Head of caudate nucleus (tissue), 42 donors: ENCODE measurements around the gene ADCY5.

Experiments used
- DNase-seq, 42 donors: peaks; one replicate each; pipeline versions ENCODE4 v3.0.0 to v3.0.0-alpha.2; 2020 to 2021; ENCODE audit warnings: mixed read lengths in 7 of 42
- intact Hi-C: fragments of 100-400 bp; cut with DNase I; formaldehyde crosslinking; loops from one replicate; pipeline ENCODE4 v1.15.0; 2022

Gene ADCY5

DNA sequence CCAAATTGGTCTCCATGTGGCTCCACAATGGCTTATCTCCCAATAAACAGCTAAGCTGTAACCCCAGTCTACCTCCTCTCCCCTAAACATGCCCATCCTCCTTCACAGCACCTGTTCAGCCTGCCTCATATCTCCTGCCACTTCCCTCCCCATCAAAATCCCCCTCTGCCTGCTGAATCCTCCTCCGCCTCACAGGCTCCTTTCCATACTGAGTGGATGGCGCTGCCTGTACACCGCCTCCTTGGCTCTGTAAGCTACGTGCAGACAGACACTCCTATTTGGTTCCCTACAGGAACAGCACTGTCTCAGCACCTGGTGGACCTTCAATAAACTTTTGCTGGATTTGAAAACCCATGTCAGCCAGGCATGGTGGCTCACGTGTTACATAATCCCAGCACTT, 53.7 kb downstream of the ADCY5 start:
- peak in 33 of 42 donors; percentile 44 to 92 (median 67) for DNase-seq
- intact Hi-C loops, result no loop called here

GRCh38 chr3:123394391-123395020, 54.4 kb downstream of the ADCY5 start:
- intact Hi-C loops, result no loop called here
- DNase-seq, result no peak

GRCh38 chr3:123392871-123393620, 55.8 kb downstream of the ADCY5 start:
- no peak for DNase-seq
- intact Hi-C loops, result no loop called here

DNA sequence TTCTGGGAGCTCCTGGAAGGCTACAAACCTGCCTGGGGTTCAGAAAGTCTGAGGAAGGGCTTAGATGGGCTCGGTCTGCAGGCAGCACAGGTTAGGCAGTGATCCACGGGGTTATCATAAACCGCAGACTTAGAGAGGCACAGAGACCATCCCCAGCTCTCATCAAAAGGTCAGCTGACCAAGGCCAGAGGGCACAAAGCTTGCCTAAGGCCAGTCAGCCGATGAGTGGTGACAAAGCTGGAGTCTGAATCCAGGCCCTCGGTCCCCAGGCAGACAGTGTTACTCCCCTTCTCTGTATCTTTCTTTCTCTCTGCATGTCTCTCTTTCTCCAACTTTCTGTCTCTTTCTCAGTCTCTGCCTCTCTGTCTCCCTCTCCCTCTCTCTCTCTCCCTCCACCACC, 56.5 kb downstream of the ADCY5 start:
- DNase-seq, result no peak
- intact Hi-C loops, result no loop called here

DNA sequence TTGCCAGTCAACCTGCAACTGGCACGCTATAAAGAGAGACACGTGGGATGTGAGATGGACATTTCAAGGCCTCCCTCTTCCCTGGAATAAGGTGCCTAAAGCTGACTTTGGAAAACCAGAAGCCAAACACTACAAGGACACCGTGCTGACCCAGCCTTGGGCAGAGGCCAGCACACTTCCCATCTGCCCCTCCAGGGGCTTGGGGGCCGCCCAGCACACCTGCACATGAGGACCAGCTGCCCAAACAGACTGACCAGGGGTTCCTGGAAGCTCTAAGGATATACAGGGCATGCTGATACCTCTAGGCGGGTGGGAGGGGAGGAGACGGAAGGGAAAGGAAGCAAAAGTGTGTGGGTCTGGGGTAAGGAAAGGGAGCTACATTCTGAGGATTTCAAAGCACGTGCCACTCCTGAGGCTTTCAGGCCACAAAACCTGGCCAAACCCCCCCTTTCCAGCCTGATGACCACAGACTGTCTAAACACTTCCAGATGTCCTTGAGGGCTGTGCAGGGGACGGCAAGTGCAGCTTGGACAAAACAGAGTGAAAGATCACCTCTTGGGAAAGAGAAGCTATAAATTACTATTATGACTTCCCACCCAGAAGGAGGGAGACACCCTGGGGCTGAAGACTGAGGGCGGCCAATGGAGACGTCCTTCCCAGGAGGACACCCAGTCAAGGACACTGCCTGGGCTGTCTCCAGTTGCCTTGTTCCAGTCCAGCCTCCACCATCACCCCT, 57.9 kb downstream of the ADCY5 start:
- DNase-seq, result no peak
- intact Hi-C loops, result no loop called here

GRCh38 chr3:123389628-123389918, 59.3 kb downstream of the ADCY5 start:
- intact Hi-C loops, result no loop called here
- no peak for DNase-seq

GRCh38 chr3:123388811-123389627, 59.9 kb downstream of the ADCY5 start:
- intact Hi-C loops, result no loop called here
- no peak for DNase-seq

DNA sequence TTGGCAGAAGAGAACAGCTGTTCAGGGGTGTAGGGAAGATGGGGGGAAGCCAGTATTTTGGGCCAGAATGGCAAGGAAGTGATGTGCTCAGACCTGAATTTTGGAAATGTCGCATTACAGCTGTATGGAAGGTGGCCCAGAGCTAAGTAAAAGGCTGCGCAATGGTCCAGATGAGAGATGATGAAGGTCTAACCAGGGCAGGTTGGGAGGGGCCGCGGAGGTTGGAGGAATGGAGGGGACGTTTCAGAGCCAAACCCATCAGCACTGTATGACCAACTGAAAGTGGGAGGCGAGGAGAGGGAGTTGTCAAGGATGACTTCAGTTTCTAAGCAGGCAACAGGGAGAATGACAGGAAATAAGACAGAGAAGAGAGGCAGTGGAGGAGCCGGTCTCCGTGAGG, 60.8 kb downstream of the ADCY5 start:
- DNase-seq, result no peak
- intact Hi-C loops, result no loop called here

DNA sequence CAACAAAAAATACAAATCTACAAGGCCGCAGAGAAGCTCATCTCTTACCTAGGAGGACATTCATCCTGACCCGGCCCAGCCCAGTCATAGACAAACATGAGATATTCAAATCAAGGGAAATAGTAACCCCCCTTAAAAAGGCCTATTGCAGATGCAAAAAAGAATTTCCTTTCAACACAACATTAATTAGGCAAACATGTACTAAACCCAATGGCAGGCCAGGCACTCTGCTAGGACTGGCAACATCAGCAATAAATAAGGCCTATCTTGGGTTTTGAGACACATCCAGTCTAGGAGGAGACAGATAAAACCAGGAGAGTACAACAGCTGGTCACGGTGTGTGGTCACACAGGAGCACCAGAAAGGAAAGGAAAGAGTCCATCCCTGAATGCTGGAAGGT, 61.4 kb downstream of the ADCY5 start:
- no peak for DNase-seq
- intact Hi-C loops, result no loop called here

DNA sequence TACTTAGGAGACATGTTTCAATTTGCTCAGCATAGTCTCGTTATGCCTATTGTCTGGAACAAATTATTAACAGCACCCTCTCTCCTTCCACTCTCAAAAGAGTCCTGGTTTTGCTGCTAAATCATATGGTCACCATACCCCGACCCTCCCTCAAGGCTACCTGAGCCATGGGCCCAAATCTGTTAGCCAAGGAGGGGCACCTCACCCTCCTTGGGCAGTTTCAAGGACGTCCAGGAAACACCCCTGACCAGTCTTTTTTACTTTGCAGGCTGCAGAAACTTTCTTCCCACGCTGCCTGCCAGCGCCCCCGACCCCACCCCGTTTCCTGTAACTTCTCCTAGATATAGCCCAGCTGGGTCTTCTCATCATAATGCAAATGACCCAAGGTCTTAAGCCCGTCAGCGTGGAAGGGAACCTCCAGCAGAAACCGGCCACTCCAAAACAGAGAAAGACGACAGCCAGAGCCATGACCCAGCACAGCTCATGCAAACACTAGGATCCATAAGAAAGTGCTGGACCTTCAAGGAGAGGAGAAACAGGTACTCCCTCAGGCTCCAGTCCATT, 62.3 kb downstream of the ADCY5 start:
- intact Hi-C loops, result no loop called here
- peak in 1 of 42 donors; percentile 3 for DNase-seq

DNA sequence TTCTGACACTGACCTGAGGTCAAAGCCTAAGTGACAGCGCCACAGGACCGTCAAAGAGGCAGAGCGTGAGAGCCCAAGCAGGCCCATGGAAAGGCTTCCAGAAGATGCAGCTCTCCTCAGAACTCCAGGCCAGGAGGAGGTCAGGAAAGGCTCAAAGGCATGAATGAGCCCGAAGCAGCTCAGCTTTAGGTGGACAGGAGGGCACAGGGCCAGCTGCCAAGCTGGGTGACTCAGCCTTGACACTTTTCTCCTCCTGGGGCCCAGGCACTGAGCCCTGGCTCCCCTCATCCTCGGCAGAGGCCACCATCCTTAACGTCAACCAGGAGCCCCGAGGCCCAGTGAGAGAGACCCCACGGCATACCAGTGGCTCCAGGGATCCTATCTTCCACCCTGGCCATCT, 62.9 kb downstream of the ADCY5 start:
- no peak for DNase-seq
- intact Hi-C loops, result no loop called here

DNA sequence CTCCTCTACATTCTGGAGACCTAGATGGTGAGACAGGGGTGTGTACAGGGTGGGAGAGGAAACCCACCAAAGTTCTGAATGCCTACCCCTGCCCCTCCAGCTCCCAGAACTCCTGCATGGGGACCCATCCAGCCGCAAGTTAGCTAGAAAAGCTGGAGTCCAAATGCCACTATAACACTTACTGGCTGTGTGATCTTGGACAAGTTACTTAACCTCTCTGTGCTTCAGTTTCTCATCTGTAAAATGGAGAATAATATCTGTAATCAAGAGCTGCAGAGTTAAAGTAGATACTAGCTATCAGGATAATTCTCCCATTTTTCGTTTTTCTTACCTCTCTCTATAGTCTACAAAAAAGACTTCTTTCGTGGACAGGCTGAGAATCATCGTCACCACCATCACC, 63.4 kb downstream of the ADCY5 start:
- intact Hi-C loops, result no loop called here
- DNase-seq, result no peak

GRCh38 chr3:123385001-123385401, 63.9 kb downstream of the ADCY5 start:
- intact Hi-C loops, result no loop called here
- no peak for DNase-seq

DNA sequence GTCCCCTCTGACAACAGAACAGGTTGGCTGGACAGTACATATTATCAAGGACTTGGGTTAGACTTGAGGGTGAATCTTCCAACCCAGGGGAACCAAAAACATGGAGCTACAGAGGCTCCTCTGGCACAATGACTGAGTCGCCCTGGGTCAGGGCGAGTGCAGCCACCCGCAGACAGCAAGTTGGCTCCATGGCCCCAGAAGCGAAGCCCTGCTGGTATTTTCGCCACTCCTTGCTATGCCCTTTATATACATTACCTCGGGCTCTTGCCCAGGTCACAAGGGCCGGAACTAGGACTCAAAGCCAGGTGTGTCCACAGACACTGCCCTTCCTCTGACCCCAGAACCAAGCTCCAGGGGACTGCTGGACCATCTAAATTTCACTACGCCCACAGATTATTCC, 64.6 kb downstream of the ADCY5 start:
- DNase-seq, result no peak
- intact Hi-C loops, result no loop called here

DNA sequence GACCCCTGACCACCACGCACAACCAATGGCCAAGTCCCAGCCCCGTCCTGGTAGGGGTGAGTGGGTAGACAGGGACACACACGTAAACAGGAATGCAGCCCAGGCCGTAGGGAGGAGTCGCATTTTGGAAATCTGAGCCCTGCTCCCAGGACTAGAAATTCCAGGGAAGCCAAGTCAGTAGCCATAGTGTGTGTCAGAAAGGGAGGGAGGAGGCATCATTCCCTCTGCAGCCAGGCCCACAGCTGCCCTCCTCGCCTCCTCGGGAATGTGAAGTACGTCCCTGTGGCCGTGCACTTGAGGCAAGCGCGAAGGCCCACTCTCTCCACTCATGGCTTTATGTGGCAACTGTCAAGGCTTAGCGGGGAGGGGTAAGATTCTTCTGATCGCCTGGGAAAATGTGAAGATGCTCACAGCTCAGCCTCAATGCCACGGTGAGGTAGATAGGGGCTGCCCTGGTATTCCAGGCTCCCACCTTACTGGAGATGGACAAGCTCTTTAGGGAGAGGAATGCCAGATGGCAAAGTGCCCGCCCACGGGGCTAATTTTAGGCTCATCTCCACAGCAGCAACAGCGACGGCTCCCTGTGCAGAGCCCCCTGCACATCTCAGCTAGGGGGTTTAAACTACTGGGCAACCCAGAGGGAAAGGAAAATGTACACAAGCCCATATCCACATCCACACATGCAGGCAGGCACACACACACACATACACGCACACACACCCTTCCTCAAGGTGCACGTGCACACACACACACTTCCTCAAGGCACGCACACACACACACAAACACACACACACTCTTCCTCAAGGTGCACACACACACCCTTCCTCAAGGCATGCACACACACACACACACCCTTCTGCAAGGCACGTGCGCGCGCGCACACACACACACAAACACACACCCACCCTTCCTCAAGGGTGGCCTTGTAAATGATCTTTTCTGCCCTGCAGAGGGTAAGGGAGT, 65.5 kb downstream of the ADCY5 start:
- intact Hi-C loops, result no loop called here
- DNase-seq, result peak in 8 of 42 donors; percentile 28 to 56 (median 45)

- intact Hi-C loops, result no loop called here
- DNase-seq, result peak in 8 of 42 donors; percentile 3 to 27 (median 22)
These were observed 68.6 kb downstream of the ADCY5 start for GRCh38 chr3:123380261-123380660.

DNA sequence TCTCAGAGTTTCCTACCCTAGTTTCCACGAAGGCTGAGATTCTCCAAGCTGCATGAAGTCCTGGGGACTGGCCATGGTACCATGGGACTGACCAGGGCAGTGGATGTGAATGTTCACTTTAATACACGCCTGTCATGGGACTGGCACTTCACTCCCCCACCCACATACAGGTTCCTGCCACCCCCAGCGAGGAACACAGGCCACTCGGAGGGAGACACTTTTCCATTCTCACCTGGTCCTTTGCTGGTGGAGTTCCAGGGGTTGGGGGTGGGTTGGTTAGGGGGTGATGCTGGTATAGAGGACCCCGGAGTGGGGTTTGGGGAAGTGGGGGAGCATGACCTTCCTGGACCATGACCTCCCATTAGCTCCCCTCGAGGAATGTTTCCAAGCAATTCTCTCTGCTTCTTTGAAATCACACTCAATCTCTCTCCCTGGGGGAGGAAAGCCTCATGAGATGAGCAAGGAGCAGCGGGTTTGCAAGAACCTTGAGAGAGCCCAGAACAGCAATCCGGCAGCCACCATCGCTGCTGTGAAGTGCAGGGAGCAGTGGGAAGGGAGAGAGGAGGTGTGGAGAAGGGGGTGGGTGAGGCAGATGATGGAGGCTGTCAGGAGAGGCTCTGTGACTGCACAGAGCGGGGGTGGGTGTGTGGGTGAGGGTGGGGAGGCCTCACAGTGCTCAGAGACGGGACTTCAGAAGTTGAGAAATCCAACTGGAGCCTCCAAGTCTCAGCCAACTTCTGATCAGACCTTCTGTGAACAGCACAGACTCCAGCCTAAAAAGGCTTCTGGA, 69.7 kb downstream of the ADCY5 start:
- intact Hi-C loops, result no loop called here
- peak; percentile 29 to 93 (median 78) for DNase-seq
